LoVo (cell line): ENCODE measurements around the gene MRAP.

ENCODE experiments used
- DNase-seq: peaks from one replicate; pipeline ENCODE4 v3.0.0-alpha.2; 2016; ENCODE audit warnings: low spot score

MRAP gene

DNA sequence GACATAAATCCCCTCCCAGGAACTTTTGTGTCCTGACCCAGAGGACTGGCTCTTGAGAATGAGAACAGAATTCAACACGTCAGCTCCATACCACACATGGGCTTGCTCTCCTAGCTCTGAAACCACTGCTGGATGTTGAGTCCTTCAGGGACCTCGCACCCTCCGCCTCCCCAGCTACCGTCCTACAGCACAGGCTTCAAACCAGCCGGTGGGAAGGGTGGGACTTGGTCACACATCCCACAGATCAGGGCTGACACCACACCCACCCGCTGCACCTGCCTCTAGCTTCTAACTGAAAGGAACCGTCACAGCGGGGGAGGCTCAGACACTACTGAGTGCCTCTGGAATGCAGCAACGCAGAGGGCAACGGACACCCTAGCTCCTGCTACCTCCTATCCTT is 24.0 kb downstream of the MRAP start:
- no peak for DNase-seq

DNA sequence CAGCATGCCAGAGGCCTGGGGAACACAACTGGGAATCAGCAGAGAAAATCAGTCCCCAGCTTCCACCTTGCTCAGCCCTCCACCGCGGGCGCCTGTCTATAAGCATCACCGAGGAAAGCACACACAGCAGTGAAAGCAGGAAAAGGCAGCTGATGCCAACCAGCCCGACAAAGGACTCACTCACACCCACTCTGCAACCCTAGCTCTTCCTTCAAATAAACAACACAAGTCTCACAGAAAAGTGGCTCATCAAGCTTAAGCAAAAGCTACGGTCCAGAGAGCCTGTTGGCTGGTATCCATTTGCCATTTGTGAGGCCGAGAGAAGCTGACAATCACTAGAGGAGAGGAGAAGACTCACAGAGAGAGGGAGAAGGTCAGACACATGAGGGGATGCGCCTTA is 27.1 kb downstream of the MRAP start:
- no peak for DNase-seq

DNA sequence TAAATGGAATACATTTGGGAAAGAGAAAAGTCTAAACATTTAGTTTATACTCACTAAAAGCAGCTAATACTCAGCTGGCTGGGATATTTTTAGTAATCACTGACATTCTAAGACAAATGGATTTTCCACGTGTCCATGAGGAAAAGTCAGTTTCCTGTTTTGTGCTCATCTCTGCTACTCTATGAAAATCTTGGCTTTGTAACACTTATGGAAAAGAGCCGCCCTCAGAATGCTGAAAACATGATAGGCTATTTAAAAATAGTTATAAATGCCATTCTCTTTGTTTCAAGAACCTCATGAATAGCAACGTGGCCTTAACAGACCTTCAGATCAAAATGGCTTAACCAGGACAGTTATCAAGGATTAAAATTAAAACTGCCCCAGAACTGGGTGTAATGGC is 29.9 kb downstream of the MRAP start:
- no peak for DNase-seq

DNA sequence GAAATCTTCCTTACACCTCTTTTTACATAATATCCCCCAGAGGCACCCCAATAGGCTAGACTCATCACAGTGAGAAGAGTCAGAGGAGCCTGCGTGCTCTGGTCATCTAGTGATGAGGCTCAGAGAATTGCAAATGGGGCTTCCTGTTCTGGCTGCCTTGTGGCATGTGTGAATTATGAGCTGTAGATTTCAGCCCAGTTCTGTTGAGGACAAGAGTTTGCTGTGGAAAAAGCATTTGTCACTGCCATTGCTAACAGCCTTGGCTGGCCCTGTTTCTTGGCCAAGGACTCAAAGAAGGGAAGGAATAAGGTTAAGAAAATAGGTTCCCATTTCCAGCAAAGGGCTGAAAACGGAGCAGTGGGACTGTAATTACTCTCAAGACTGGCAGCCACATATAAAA is 30.7 kb downstream of the MRAP start:
- DNase-seq, result no peak

DNA sequence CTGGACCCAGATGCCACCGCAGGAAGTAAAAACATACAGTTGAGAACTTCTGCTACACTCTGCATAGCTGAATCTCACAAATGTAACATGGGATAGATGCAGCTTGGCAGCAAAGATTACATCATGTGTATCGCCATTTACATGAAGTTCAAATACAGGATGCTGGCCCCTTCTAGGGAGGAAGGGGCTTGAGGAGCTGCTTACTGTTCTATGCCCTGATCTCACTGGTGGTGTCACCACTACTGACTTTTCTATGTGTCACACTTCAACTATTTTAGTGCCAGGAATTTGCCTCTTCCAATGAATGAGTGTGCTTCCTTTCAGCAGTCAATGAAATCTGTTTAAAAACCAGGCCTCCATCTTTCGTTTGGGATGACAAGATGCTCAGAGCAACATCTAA is 31.1 kb downstream of the MRAP start:
- no peak for DNase-seq

DNA sequence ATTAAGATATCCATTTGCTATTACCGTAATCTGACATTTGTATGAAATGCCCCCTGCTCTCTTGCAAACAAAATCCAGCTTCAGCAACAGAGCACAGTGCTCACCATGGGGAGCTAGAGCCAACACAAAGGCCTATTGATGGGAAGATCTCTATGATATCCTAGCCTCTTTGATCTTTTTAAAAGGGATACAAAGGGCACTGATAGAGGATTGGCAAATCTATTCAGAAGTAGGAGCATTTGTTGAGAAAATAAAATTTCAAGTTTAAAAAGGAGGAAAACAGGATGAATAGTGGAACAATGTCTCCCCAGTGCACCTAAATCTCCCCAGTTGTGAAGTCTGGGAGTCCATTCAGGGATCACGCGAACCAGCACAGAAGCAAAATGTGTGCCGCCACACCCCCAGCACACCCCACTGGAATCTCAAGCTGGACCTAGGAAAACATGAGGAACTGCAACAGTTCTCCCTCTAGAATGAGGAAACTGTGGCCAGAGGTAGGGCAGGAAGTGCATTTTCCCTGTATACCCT is 32.2 kb downstream of the MRAP start:
- no peak for DNase-seq

DNA sequence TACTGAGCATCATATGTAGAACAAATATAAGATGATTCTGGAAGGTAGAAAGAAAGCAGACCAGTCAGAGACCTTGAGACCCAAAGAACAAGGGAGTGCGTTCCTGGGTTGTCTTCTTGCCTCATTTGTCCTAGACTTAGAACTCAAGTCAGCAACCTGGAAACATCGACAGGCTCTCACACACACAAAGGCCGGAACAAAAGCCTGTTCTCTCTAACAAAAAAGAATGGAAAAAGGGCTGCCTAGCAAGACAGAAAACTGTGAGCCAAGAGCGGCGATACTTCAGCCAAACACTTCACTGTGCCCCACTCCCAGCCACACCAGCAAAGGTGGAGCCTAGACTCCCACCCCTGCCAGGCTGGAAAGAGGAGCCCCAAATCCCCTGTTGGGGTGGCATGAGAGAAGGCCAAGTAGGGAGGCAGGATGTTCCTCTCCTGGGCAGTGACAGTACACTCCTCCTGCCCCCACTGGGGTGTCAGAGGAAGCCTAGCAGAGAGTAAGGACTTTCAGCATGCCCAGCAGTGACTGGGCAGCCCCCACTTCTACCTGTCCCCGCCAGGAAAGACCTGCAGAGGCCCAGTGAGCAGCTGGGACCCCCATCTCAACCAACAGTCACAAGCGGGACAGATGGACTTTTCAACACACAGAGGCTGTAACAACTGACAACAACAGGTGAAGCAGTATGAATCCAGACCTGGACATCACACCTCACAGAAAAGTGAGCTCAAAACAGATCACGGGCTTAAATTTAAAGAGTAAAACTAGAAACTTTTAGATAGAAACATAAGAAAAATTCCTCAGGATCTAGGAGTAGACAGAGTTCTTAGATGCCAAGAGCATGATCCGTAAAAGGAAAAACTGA is 33.0 kb downstream of the MRAP start:
- DNase-seq, result no peak

DNA sequence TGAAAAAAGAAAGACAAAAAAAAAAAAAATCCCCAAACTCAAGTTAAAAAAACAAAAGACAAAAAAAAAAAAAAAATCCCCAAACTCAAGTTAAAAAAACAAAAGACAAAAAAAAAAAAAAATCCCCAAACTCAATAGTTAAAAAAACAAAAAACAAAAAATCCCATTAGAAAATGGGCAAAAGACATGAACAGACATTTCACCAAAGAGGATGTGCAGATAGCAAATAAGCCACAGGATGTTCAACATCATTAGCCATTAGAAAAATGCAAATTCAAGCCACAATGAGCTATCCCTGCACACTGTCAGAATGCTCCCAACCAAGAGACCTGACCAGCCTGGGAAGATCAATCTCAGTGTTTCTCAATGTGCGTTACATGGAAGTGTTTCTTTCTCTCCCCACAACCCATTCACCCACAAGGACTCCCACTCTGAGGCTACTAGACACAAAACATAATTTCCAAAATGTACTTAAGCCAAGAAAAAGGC is 33.9 kb downstream of the MRAP start:
- DNase-seq, result no peak

DNA sequence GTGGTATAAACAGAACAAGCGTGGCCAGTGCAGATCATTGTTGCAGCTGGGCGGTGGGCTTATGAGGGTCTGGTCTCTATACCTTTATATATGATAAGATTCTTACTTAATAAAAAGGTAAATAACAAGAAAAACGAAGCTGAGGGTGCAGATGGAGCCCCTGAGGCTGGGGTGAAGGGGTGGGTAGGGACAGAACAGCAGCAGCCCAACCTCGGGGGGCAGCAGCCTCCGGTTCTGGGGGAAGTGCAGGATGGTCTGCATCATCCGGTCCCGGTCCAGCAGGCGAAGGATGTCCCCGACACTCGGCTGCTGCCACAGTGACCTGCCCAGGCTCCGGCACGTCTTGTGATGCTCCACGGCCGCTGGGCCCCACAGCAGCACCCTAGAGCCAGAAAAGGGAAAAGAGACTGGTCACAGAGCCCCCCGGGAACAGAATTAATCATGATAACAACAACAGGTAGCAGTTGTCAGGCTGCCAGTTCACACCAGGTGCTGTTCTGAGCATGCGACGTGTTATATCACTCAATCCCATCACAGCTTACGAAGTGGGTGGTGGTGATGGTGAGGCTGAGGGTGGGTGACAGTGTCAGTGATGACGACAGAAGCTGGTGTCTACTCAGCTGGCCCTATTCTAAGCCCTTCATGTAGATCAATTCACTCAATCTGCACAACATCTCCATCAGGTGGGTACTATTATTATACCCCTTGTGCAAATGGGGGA is 35.5 kb downstream of the MRAP start:
- no peak for DNase-seq

DNA sequence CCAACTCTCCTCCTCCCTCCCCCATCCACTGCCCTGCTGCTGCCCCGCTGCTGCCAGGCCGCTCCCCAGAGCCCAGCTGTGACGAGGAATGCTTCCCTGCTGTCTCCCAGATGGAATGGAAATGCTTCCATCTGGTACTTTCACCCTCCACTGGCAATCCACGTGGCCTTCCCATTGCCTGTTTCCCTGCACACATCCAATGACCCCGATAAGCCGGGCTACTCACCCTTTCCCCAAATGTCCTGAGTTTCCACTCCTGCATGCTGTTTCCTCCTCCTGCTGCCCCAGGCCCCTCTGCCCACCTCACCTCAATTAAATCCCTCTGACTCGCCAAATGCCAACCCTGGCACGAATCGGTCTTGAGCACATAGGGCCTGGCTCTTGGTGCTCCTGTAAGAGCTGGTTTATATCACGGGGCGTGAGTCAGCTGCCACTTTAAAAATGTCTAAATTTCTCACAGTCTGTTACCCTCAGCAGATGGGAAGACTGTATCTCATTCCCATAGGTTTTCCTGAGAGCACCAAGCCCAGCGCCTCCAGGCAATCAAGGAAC is 36.4 kb downstream of the MRAP start:
- no peak for DNase-seq

DNA sequence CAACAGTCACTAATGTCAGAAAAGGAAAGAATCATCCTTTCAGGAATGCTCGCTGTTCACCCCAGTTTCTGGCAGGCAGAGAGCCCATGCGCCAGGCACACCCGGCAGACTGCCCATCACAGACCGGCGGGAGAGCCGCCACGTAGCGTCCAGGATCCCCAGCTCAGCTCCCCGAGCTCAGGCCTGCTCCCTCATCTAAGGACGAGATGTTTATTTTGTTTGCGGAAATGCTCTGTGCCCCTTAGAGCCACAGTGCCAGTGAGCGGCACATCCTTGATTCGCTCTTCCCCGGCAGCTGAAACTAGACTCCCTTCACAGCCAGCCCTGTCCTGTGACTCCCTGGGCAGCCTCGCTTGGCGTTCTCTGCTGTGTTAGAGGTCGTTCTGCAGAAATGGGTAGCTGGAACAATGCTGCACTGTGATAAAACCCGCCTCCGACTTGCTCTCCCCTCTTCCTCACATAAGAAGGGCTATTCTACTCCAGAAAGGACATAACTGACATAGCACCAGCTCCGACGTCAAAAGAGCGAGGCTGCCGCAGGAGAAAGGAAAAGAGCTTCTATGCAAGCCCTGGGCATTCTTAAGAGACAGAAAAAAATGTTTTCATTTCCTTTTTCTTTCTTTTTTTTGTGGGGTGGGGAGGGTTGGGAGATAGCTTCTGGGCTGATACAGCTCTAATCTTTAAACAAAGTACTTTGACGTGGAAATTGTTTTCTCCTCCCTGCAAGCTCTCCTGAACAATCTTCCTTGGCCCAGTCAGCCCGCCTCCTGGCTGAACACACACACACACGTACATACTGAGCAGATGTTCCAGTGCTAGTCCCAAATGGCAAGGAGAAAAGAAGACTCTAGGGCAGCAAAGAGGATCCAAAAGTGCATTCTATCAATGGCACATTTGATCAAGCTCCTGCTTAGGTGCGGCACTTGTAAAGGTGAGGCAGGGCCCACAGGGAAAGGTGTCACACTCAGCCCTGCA is 37.2 kb downstream of the MRAP start:
- no peak for DNase-seq

DNA sequence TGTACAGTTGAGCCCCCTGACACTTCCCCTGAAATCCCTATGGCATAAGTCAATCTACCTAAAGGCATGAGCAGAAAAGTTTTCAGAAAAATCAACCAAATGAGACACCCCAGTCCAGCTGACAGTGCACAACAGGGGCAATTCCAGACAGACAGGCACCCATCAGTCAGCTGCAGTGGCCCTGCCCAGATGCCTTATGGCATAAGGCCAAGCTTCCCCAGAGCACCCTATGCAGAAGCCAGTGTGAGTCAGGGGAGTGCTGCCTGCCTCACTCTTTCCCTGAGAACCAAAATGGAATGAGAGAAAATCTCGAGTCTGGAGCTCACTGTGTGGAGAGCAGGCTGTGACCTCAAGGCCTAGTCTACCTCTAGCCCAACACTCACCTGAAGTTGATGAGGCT is 38.1 kb downstream of the MRAP start:
- DNase-seq, result no peak

DNA sequence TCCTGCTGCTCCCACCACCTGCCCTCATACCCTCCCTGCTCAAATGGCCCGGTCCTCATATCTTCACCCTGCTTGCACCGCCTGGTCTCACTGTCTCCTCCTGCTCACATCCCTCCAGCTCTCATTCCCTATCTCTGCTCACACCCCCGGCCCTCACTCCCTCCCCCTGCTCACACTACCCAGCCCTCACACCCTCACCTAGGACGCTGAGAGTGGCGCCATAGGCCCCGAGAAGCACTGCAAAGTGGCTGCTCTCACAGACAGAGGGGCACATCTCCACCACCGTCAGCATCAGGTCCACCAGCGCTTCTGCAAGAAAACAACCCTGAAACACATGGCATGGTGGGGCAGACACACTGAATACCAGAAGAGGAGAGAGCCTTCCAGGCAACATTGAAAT is 38.6 kb downstream of the MRAP start:
- no peak for DNase-seq

DNA sequence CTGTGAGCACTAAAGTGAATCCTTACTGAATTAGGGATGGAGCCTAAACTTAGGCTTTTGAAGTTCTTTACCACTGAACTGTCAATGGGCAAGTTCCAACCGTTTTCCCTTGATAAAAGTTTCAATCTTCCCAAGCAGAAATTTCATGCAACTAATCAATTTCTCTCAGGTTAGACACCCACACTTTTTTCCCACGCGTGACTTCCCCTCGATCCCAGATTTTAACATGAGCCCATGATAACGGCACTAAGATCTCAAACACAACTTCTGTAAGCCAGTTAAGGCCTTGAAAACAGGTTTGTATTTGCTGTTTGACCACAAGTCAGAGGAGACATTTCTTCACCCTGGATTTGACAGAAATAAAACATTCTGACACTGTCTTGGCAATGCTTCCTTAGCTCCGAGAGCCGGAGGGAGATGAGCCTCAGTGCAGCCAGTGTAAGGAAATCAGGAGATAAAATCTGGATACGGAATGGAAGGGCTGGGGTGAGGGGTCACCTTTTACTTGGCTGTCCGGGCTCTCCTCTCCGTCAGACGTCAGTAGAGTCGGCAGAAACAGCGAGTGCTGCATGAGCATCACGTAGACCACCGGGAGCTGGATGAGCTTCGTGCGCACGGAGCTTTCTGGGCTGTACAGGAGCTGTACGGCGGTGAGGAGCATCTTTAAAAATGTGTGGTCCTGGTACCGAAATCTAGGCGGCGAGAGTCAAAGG is 39.7 kb downstream of the MRAP start:
- no peak for DNase-seq

DNA sequence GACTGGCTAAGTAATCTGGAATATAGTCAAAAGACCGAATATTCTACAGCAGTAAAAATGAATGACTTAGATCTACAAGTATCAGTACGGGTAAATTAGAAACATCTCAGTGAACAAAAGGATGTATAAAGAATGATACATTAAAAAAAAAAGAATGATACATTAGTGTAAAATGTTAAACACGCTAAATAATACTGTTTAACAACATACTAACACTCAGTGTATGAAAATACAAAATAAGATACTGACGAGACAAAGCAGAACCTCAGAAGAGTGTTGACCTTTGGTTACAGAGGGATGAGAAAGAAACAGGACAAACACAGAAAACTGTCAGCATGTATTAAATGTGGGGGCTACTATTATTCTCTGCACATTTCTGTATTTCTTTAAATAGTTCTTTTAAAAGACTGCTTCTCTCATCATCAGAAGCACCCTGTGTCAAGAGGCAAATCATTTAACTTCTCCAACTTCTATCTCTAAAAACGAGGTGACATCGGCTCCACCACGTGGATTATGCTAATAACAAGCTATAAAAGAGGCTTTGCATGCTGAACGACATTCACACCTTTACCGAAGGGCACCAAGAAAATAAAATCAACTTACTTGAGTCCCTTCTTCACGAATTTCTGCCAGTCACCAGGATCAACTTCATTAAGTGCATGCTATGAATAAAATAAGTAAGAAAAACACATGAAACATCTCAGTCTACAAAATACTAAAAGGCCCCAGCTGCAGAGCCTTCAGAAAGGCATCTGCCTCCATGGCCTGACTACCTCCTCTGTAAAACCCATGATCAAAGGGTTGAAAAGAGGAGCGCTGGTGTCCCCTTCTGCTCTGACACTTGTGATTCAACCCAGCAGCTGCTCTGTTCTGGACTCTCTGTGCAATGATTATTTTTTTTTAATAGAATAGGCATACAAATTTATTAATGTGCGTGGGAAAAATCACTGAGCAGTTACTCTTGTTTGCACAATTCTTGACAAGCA is 42.5 kb downstream of the MRAP start:
- no peak for DNase-seq

DNA sequence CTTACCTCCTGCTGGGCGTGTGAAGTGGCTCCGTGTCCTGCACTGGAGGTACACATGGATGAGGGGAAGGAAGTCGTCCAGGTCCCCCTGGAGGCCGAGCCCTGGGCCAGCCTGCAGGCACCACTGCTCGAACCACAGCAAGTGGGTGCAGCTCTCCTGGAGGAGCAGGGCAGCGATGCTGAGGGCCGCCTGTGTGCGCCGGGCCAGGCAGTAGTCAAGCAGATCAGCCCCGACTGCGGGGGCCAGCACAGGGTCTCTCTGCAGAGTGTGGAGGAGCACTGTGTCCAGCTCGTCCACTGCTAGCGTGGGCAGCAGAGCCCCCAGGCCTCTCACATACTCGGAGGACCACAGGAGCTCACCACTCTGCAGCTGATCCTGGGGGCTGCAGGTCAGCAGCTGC is 48.3 kb downstream of the MRAP start:
- no peak for DNase-seq

DNA sequence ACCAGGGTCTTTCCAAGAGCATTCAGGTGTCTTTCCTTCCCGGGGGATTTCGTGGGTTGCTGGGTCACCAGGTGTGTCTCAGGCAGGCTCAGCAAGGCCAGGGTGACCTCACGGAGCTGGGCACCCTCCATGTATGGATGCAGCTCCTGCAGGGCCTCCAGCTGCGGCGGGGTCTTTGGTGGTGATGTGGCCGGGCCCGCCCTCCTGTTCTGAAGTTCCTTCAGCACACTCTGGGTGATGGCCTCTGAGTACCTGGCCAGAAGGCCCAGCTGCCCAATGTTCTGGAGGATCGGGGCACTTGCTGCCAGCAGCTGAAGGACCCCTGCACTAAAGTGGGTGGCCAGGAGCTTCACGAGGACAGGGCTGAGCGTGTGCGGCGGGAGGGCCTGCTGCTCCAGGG is 48.7 kb downstream of the MRAP start:
- no peak for DNase-seq

DNA sequence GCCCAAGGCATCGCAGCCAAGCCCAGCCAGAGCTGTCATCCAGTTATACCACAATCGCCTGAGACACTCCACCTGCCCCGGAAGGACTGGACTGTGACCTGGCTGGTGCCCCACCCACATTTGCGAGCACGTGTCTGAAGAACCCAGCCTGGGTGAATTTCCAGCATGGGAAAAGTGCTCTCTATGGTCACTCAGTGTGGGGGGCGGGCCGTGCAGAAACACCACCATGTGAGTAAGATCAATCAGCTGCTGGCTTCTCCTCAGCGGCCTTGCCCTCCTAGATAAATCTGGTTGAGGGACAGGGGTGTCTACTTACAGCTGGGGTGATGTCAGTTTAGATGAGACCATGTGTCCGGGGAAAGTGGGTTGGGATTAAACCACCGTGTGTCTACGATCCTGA is 49.3 kb downstream of the MRAP start:
- no peak for DNase-seq

DNA sequence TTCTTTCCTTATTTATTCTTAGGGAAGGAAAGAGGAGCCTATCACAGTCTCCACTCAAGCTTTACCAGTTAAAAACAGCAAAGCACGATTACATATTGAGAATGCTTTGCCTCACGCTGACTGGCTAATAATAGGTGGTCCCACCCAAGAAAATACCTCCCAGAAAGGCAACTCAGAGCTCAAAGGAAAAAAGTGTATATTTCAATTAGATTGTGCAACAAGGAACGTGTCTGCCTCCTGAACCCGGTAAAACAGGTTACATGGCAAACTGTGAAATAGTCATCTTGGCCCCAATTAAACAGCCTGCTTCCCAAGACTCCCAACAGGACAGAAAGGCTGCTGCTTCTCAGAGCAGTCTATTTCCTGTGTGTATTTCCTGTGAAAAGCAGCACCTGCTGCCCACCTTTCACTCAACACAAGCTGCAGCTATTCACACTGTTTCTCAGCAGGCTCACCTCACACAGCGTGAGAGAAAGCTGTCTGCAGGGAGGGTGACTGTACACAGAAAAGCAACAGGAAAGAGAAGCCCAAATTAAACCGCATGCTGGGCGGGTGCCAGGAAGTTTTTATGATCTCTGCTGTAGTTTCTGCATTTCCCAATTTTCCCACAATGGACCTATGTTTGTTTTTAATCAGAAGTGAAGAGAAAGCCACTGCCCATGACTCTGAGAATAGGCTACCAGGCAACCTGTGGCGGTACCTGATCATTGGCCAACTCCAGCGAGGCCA is 50.1 kb downstream of the MRAP start:
- DNase-seq, result no peak
